Left ventricle myocardium inferior (tissue), 1 donor: Measurements from ENCODE around the gene ATG4B. TPM values are rescaled to one million over a fixed set of nuclear protein-coding genes. Genes with fewer than 3 reads are reported as not detected.

Source experiments
- DNase-seq: peaks from one replicate; pipeline ENCODE4 v3.0.0-alpha.2; 2020
- H3K27ac ChIP-seq: fragments of 200-600 bp; replicated peaks from 2 replicates; pipeline ENCODE4 v1.8.0; 2021
- H3K27me3 ChIP-seq: fragments of 200-600 bp; 2 replicates; pipeline ENCODE4 v1.8.0; 2021; ENCODE audit warnings: low read depth
- H3K36me3 ChIP-seq: fragments of 200-600 bp; 2 replicates; pipeline ENCODE4 v1.8.0; 2021
- H3K4me1 ChIP-seq: fragments of 200-600 bp; 2 replicates; pipeline ENCODE4 v1.8.0; 2021
- H3K4me3 ChIP-seq: fragments of 200-600 bp; 2 replicates; pipeline ENCODE4 v1.8.0; 2021; ENCODE audit warnings: mild to moderate bottlenecking, moderate library complexity
- H3K9me3 ChIP-seq: fragments of 200-600 bp; replicated peaks from 2 replicates; pipeline ENCODE4 v1.8.0; 2021
- CTCF ChIP-seq: fragments of 200-600 bp; IDR thresholded peaks from 2 replicates; pipeline ENCODE4 v1.8.0; 2021; ENCODE audit warnings: antibody characterized with exemption, mild to moderate bottlenecking, borderline replicate concordance
- intact Hi-C: fragments of 100-400 bp; cut with micrococcal nuclease; formaldehyde crosslinking; loops from one replicate; pipeline ENCODE4 v1.11.0; 2022
- total RNA-seq: library from RNA; stranded (reverse); fragmentation: NEBNext Ultra II Directional; extraction: Animal tissue kit (Norgen Biotek cat#: 25700); gene quantifications from one replicate; pipeline ENCODE4 v1.2.1, GENCODE V29; 2021
- donor health status: DM: no; HTN: yes; CAD: no; lungs with severe emphysema.

ATG4B gene
- total RNA-seq, 1 donor from 2014 or later, result 39.9 TPM

- Histone ChIP-seq H3K9me3 (no peaks in the 10 kb centered on the region), H3K4me1 (peaks cover 9% of the 10 kb centered on the region), H3K27ac (no peak overlapping the region), H3K36me3 (peaks cover 61% of the 10 kb centered on the region), H3K27me3 (no peaks in the 10 kb centered on the region), H3K4me3 (no peak overlapping the region)
- no peak for DNase-seq
- intact Hi-C loops, result no loop called here
- no peak for TF ChIP-seq CTCF
These were observed 35.7 kb downstream of the ATG4B start for GRCh38 chr2:241673189-241673663.

GRCh38 chr2:241673797-241674725 lies 36.6 kb downstream of the ATG4B start:
- intact Hi-C loops, result no loop called here
- Histone ChIP-seq H3K4me1 (peaks cover 9% of the 10 kb centered on the region), H3K4me3 (no peak overlapping the region), H3K36me3 (peaks cover 61% of the 10 kb centered on the region), H3K27ac (peak overlapping the region; percentile 26), H3K27me3 (no peaks in the 10 kb centered on the region), H3K9me3 (no peaks in the 10 kb centered on the region)
- no peak for TF ChIP-seq CTCF
- DNase-seq, result no peak

DNA sequence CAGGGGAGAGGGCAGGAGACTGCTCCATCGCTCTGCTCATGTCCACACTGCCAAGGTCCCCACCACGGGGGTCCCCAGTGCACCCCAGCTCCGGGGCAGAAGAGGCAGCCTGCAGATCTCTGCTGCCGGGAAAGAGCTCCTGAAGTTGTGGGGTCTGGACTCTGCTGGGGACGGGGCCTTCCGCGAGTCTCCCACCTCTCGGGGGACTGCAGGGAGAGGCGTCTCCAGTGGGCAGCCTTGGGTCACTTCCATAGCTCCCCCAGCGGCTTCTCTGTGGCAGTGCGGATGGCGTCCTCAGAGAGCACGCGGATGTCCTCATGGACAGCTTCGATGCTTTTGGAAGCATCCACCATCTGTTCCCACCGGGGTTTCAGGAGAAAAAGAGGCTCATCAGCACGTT lies 38.4 kb downstream of the ATG4B start:
- intact Hi-C loops, result no loop called here
- DNase-seq, result no peak
- peaks cover 46% of the 10 kb centered on the region for H3K36me3 ChIP-seq

DNA sequence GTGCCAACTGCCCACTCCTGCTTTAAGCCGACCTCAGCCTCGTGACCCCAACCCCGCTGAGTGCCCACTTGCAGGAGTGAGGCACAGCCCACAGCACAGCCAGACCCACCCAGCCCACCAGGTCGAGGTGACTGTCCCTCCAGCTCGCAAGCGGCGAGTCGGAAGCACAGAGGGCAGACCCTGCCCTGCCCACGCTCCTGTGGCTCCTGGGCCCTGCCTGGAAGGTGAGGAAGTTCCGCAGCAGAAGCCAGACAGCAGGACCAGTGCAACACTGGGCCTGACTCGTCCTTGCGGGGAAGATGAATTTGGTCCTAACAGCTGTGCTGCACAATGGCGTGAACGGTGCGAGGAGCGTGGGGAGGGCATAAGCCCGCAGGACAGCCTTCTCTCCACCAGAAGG lies 39.2 kb downstream of the ATG4B start:
- Histone ChIP-seq H3K4me3 (no peak overlapping the region), H3K9me3 (no peaks in the 10 kb centered on the region), H3K27me3 (no peaks in the 10 kb centered on the region), H3K27ac (no peak overlapping the region), H3K36me3 (peaks cover 38% of the 10 kb centered on the region), H3K4me1 (peaks cover 15% of the 10 kb centered on the region)
- no peak for TF ChIP-seq CTCF
- intact Hi-C loops, result no loop called here
- no peak for DNase-seq

More for the DNA sequence above, 38.4 kb downstream of the ATG4B start:
- Histone ChIP-seq H3K27ac (no peak overlapping the region), H3K4me1 (peaks cover 11% of the 10 kb centered on the region), H3K27me3 (no peaks in the 10 kb centered on the region), H3K9me3 (no peaks in the 10 kb centered on the region), H3K4me3 (no peak overlapping the region)
- TF ChIP-seq CTCF, result no peak

DNA sequence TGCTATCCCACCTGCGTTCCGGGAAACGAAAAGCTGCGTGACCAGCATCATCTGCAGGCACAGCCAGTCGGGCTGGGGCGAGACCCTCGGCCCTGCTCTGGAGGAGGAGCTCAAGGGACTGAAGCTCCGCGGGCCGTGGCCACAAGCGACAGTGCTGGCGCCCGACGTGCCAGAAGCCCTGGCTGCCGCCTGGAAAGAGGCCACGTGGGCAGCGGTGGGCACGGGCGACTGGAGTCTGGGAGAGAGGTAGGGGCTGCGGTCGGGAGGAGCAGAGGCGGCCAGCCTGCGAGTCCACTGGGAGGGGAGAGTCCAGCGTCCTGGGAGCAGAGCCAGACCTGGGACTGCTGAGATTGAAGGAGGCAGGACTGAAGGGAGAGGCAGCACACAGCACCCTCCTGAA lies 39.9 kb downstream of the ATG4B start:
- Histone ChIP-seq H3K4me3 (no peak overlapping the region), H3K4me1 (peaks cover 15% of the 10 kb centered on the region), H3K9me3 (no peaks in the 10 kb centered on the region), H3K27me3 (no peaks in the 10 kb centered on the region), H3K36me3 (peaks cover 31% of the 10 kb centered on the region), H3K27ac (no peak overlapping the region)
- no peak for DNase-seq
- intact Hi-C loops, result no loop called here
- no peak for TF ChIP-seq CTCF
